Left hindlimb (tissue), 1 donor: ENCODE measurements around the gene ITPR1.
"Not testable (repeated sequence)": the region's sequence is repeated elsewhere in the genome, so short reads cannot be mapped to it uniquely, and the experiment has no call there.

Experiments
- DNase-seq: peaks from one replicate; pipeline ENCODE4 v3.0.0-alpha.2; 2018

The ITPR1 gene

GRCh38 chr3:4748701-4749378 is 255.7 kb downstream of the ITPR1 start:
- DNase-seq, result no peak

GRCh38 chr3:4749567-4750002 is 256.4 kb downstream of the ITPR1 start:
- no peak for DNase-seq

GRCh38 chr3:4750306-4750968 is 257.3 kb downstream of the ITPR1 start:
- DNase-seq, result peak; percentile 57

- DNase-seq, result no peak
These were observed 257.9 kb downstream of the ITPR1 start for GRCh38 chr3:4751029-4751501.

GRCh38 chr3:4751502-4752101 is 258.5 kb downstream of the ITPR1 start:
- peak; percentile 65 for DNase-seq

- no peak for DNase-seq
These were observed 259.3 kb downstream of the ITPR1 start for GRCh38 chr3:4752201-4753072.

GRCh38 chr3:4753073-4753691 is 260.0 kb downstream of the ITPR1 start:
- DNase-seq, result no peak

- DNase-seq, result no peak
These were observed 261.3 kb downstream of the ITPR1 start for GRCh38 chr3:4754180-4755086.

GRCh38 chr3:4755566-4755965 is 262.4 kb downstream of the ITPR1 start:
- DNase-seq, result no peak

GRCh38 chr3:4756057-4756775 is 263.1 kb downstream of the ITPR1 start:
- no peak for DNase-seq

- DNase-seq, result no peak
These were observed 263.9 kb downstream of the ITPR1 start for GRCh38 chr3:4756855-4757574.

GRCh38 chr3:4757575-4758248 is 264.6 kb downstream of the ITPR1 start:
- DNase-seq, result no peak

- no peak for DNase-seq
These were observed 265.2 kb downstream of the ITPR1 start for GRCh38 chr3:4758249-4758860.

- DNase-seq, result no peak
These were observed 266.0 kb downstream of the ITPR1 start for GRCh38 chr3:4758957-4759656.

GRCh38 chr3:4759689-4760312 is 266.7 kb downstream of the ITPR1 start:
- no peak for DNase-seq

GRCh38 chr3:4761759-4762158 is 268.6 kb downstream of the ITPR1 start:
- no peak for DNase-seq

- not testable (repeated sequence) for DNase-seq
These were observed 269.5 kb downstream of the ITPR1 start for GRCh38 chr3:4762481-4763230.
